A204.1 (cell line): Measurements from ENCODE around the gene XXYLT1.

ENCODE experiments used
- FAIRE-seq: peaks from 2 replicates; lab custom pipeline; 2012; peaks lifted over from hg19 to GRCh38; lab: Jason Lieb, UNC

XXYLT1 gene

DNA sequence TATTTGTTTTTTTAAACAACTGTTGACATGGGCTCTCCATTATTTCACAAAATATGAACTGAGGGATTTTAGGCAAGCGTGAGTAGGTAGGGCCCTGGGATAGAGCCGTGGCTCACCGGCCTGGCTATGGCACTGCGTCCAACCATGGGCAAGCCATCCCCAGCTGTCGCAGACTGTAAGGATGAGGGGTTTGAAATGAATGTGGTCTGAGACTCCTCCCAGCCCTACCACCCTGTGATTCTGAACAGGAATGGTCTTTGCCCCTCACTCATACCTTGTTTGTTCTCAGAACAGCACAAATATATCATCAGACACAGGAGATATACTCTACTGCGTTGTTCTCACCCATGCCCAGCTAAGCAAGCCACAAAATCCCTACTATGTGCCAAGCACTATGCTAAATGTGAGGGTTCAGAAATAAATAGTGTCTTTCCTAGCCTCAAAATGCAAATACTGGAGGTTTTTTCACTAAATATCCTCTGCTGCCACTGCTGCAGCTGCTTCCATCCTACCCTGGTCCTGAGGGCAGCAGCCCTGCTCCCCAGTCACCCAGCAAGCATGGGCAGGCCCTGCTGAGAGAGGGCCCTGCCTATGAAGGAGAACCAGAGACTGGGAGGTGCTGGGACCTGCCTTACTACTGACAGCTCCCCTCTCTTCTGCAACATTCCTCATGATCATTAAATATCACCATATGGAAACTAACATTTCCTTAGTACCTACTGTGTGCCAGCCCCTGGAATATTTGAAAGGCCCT lies 102.8 kb downstream of the XXYLT1 start:
- FAIRE-seq, result no peak

DNA sequence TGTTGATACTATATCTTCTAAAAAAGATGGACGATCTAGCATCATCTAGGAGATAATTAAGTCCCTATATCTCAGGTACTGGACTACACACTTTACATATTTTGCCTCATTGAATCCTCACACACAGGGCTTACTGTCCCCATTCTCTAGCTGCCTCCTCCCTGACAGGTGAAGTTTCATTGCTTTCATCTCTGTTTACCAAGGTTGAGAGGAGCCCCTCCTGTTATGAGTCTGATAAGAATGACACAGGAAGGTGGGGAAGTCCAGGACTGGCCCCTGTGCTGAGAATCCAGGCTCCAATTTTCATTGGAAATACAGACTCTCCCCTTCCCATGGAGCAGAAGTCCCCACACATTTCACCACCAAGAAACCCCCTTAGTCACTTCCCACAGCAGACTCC lies 105.2 kb downstream of the XXYLT1 start:
- FAIRE-seq, result no peak

DNA sequence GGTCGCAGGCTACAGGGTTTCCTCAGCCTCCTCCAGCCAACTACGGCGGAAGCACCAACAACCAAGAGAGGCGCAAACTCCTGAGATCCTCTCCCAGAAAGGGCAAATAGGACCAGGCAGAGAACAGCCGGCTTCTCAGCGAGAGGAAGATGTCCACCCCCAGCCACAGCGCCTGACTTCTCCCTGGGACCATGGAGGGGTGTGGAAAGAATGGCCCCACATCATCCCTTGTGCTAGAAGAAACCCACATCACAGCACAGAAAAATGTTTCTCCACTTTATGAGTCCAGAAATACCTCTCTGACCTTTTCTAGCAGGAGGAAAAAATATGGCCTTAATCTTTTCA lies 105.7 kb downstream of the XXYLT1 start:
- FAIRE-seq, result no peak

DNA sequence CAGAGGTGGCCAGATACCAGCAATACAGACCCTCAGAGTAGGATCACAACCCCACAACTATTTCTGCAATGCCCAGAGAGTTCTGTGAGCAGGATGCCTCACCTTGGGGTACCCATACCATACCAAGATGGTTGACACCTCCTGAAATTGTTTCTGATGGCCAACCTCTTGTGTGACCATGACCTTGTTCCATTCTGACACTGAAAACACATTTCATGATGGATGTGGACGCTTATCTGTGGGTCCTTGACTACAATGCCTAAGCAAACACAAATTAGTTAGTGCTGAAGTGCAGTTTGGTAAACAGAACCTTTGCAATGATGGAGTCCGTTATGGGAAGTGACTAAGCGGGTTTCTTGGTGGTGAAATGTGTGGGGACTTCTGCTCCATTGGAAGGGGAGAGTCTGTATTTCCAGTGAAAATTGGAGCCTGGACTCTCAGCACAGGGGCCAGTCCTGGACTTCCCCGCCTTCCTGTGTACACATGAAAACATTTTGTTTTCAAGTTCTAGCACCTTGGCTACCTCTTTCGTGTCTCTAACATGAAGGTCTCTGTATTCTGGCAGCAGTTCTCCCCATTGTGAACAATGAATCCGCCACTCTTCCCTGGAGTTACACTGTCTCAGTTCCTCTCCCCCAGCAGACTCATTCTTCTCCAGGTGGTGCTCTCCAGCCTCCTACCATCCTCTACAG lies 106.2 kb downstream of the XXYLT1 start:
- no peak for FAIRE-seq

DNA sequence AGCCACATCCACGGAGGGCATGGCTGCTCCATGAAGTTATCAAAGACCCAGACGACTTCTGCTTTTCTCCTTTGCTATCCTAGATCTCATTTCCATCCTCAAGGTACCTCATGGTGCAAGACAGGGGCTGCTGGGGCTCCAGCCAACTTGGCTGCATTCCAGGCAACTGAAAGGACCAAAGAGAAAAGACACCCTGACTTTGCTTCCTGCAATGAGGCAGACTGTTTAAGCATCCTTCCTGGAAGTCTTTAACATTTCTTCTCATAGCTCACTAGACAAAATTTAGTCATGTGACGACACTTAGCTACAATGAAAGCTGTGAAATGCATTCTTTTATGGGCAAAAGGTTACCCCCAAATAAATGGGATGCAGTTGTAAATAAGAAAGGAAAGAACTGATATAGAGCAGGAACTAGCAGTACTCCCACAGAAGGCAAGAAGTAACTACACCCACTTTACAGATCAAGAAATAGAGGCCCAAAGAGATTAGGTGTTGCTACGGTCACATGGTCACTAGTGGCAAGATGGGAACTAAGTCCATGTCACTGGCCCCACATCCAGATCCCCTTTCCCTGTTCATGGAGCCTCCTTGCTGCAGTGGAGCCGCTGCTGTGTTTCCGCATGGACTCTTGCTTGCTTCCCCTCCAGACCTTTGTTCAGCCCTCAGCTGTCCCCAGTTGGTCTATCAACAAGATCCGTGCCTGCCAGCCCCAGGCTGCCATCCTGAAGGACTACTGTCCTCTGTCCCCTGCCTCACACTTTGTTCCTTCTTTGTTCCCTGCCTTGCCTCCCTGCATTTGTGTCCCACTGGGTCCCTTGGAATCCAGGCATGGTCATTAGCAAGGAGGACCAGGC lies 107.0 kb downstream of the XXYLT1 start:
- FAIRE-seq, result no peak

DNA sequence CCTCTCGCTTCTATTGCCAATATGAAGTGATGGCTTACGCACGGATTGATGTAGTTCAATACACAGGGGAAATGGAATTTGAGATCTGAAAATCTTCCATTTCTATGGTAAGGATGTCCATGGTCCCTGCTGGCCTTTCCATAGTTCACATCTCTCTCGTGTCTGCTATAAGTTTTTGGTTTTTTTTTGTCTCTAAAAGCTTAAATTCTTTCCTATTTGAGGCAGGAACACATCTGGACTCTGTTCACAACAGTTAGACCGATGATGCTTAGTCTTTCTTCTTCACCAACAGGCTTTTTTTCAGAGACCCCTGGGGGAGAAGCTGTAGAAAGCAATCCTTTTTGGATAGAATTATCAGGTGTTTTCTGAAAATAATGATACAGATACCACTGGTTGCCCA lies 108.1 kb downstream of the XXYLT1 start:
- FAIRE-seq, result no peak

DNA sequence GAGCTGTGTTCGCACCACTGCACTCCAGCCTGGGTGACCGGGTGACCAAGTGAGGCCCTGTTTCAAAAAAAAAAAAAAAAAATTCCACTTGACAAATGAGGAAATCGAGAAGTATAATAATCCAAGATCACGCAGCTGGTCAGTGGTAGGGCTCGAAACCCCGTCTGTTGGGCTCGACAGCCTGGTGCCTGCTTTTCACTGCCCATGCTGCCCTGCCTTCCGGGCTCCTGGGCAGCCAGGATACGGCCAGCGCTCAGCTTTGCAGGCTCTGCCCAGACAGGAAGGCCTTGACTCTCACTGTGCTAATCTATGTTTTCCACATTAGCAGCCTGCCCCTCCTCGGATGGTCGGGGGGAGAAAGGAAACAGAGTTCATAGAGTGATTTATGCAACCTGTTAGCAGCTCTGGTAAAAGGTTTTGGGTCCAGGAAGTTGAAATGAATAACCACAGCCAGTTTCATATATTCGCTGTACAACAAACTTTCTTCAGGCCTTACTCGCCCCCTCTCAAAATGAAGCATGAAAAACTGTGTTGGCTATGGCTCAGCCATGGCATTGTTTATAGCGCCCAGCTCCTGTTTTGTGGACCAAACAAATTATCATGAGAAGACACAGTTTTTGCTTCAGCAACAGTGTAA lies 108.8 kb downstream of the XXYLT1 start:
- FAIRE-seq, result no peak

DNA sequence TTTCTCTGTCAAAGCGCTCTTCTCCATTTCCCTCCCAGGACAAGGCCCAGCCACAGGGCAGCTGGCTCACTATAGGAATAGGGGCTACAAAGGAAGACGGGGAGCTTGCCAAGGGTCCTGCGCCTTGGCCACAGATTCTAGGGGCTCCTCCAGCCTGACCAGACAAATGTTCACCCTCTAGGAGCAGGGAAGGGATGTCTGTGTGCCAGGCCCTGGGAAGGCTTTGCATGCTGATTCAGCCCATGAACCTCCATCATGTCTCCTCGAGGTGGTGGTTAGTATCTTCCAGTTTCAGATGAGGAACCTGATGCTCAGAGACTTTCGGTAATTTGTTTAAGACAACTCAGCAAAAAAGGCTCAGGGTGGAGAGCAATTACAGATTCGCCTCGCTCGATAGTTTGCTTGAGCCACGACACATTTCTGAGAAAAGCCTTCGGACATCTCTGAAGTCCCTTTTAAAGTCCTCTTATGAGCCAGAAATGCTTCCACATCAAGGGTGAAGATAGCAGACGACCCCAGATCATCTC lies 110.0 kb downstream of the XXYLT1 start:
- no peak for FAIRE-seq

DNA sequence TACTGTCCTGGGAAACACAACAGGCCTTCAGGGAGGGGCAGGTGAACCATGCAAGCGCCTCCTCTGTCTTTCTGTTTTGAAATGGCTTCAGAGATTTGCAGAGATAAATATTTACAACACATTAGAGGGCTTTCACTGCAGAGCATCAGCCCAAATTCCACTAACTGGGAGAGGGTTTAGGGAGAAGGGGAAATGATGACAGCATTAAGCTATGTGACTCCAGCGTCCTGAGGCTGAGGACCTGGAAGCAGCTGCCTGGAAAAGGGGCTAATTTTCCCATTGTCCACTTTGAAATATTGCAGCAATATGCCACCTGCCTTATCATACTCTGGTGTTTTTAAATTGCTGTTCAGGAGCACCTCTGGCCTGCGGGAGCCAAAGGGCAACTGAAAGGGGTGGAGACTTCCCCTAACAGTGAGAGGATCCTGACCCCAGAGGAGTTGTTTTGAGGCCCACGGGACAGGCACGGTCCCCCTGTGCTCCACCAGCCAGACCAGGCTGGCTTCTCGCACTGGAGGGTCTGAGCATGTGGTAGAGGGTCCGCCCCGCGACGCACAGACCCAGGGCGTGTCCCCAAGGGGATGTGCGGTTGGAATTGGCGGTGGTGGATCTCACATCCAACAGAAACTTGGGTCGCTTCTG lies 110.6 kb downstream of the XXYLT1 start:
- no peak for FAIRE-seq

DNA sequence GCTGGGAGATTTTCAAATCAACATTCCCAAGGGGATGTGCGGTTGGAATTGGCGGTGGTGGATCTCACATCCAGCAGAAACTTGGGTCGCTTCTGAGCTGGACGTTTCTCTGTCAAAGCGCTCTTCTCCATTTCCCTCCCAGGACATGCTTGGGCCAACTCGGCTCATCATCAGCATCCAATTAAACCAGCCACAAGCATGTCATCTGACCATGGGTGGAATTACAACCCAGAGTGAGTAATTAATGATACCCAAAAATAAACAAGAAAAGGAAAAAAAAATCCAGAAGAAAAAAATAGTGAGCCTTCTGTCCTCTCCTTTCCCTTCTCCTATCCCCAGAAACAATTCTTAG lies 111.2 kb downstream of the XXYLT1 start:
- no peak for FAIRE-seq

DNA sequence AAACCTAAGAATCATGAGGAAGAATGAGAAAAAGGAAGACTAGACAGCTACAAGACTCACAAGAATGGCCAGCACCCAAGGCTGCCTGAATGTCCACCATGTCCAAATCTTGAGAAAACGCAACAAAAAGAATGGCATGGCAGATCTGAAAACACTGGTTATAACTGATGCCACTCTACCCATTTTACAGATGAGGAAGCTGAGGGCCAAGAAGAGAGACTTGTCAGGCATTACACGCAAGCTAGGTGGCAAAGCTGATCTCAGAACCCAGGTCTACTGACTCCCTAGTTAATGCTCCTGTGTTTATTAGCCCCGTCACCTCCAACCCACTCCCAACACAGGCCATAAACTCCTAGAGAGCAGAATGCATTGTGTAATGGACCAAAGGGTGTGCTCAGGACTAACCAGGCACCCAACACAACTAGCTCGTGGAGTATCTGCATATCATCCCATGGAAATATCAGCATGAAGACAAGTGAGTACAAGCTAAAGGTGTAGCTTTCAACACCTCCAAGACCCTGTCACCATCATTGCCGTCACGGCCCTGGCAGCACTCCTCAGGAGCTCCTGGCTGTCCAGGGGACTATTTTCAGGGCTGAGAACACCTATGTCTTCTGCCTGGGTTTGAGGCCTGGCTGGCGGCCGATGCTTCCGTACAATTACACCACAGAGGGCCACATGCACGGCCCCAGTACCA lies 111.7 kb downstream of the XXYLT1 start:
- FAIRE-seq, result no peak

DNA sequence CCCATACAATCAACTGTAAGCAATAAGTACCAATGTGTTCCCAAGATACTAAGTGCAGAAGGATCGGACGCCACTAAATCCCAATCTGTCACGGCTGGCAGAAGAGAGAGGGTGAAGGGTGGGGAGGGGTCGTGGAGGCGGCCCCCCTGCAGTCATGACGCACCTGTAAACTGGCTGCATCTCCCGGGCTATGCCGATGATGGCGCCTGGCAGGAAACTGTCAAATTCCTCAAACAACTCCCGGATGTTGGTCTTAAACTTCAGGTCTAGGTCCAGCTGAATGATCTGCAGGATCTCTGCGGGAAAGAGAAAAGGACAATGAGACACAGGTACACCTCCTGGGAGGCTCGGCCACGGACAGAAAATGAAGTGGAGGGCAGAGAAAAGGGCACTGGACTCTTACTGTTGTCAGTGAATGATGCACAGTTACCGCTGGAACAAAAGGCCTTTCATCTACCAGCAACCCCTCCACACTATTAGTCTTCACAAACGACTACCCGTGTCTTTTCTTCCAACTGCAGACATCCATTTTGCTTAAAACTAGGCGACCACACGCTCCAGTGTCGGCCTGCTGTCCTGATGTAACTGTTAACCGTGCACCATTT lies 114.6 kb downstream of the XXYLT1 start:
- no peak for FAIRE-seq

DNA sequence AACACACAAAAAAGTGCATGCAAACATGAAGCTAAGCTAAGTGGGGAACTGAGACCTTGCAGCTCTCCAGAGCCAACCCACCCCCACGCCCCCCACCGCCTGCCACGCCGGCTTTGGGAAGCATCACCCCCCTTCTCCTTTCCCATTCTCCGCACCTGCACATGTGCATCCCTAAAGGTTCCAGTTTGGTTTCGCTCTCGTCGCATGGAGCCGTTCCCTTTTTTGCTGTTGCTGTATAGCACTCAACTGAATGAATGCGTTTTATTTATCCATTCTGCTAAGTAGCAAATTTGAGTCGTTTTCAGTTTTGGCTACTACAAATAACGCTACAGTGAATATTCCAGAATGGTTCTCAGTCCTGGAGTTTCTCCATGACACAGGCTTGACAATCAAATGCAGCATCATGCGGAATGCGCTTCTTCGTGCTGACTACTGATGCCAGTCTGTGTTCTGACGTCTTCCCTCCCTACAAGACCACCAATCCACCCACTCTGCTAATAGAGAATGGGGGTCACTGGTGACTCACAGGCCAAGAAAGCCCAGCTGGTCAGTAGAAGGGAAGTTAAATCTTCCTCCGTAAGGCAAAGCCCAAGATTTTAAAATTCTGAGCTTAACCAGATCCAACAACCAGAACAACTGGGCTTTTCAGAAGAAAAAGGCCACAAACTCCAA lies 115.3 kb downstream of the XXYLT1 start:
- FAIRE-seq, result no peak

DNA sequence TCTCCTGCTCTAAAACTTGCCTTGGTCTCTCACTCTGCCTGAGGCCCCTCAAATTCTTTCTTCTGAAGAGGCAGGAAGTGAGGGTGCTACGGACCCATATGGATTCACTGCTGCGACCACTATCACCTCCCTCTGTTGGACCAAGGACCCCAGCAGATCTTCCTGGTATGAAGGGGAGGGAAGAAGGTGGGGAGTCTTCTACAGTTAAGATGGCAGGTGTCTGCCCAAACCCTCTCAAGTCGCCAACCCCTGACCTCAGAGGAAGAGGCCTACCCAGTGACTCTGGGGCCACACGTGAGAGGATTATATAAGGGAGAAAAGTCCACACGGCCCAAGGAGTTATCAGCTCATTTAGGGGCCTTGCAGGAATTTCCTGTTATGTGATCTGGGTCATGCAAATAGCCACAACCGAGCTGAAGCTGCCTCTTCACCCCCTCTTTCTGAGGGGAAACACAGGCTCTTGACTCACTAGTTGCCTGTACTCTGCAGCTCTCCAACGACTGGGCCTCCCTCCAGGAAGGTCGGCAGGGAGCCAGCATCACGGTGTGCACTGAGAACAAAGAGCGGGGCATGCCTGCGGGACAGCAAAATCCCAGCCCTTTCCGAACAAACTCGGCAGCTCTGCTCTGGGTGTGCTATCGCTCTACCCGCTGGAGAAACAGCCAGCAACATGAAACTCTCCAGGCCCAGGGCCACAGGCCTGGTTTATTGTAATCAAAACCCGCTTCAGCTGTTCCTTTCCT lies 116.0 kb downstream of the XXYLT1 start:
- no peak for FAIRE-seq

DNA sequence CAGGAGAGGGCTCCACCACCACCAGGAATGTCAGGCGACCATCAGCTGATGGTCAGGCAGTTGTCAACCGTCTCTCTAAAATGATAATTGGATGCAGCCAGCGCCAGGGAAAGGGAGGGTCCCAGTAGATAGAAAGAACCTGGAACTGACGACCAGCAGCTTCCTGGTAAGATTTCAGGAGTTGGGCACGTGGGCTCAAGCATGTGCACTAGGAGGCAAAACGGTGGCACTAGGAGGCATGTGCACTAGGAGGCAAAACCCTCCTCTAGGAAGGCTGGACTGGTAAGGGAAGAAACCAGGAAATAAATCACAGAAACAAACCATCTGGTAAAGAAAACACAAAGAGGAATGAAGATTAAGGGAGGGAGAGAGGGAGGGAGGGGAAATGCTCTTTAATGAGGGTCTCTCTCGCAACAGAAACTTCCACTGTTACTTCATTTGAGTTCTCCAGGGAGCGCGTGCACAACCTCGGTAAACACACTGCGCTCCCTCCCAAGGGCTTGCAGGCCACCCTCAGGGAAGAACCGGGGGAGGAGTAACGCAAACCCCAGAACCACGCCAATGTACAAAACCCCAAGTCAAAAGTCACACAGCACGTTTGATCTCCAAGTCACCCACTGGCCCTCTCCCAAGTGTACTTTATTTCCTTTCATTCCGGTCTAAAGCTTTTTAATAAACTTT lies 116.7 kb downstream of the XXYLT1 start:
- FAIRE-seq, result no peak

DNA sequence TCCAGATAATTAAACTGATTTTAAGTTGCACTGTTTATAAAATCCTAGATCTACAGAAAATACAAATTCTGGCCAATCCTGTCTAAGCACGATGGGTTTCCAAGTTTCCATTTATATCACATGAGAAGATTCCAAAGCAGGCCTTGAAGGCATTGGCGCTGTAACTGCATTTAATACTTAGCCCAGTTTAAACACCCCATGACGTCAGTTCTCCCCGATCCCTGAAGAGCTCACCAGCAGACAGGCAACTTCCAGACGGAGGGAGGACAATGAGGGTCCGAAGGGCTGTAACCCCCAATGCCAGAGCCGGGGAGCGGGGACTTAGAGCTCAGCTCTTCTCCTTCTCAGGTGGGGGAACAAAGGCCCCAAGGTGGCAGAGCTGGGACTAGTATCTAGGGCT lies 117.3 kb downstream of the XXYLT1 start:
- no peak for FAIRE-seq

DNA sequence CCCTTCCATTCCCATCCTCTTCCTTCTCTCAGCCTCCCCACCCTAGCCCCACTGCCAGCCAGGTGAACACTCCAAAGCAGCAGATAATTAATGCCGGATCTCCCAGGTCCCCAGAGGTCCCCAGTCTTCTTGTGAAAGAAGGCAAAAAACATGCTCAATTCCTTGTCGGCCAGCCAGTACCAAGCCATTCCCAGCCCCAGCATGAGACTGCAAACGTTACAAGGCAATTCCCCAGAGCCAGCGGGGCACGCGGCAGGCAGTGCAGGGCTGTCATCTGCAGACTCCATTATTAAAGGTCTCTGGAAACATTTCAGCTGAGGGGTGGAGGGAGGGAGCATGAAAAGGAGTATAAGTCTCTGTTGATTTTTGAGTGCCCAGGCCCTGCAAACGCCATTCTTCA lies 117.8 kb downstream of the XXYLT1 start:
- no peak for FAIRE-seq

DNA sequence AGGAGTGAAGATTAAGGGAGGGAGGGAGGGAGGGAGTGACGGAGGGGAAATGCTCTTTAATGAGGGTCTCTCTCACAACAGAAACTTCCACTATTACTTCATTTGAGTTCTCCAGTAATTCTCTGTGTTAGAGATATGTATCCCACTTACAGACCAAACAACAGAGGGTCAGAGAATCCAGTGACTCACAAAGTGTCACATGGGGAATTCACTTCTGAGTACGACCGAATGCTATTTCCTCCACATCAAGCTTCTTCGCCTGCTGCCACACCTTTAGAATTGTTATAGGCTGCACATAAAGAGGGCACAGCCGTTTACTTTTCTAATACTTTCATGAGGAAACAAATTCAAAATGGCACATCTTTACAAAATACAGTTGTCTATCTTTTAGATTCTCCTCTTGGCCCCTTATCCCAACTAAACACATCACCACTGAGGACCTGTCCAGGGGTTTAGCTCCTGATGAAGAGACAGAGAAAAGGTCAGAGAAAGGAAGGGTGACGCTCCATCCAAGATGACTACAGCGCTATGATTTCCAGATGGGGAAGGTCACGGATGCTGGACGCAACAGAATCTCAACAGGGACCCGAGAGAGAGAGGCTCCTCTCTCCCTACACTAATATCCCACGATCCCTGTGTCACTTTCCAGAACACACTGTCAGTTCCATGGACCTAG lies 119.0 kb downstream of the XXYLT1 start:
- no peak for FAIRE-seq

DNA sequence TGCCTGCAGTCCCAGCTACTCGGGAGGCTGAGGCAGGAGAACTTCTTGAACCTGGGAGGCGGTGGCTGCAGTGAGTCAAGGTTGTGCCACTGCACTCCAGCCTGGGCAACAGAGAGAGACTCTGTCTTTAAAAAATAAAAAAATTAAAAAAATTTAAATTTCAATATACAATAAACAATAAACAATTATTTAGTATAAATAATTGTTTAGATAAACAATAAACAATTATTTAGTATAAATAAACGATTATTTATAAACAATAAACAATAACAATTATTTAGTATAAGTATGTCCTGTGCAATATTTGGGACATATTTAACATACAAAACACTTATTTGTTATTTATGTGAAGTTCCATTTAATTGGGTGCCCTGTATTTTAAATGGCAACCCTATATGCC lies 119.6 kb downstream of the XXYLT1 start:
- FAIRE-seq, result no peak
